ENCODE measurements around the gene CDC27.
"Not testable (repeated sequence)": the region's sequence is repeated elsewhere in the genome, so short reads cannot be mapped to it uniquely, and the experiment has no call there.

CDC27 gene

DNA sequence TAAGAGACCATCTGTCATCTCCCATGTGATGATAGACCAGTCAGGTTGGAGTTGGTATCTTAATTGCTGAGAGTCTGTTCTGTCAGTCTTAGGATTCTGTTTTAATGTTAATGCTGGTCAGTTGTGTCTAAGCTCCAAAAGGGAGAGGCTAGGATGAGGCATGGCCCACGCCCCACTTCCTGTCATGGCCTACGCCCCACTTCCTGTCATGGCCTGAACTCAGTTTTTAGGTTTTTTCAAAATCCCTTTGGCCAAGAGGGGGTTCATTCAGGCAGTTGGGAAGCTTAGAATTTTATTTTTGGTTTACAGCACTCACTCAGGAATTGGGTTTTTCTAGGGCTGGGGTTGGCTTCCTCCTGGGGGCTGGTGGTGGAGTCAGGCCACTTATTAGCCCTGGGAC, 117.9 kb downstream of the CDC27 start:
- not testable (repeated sequence) for DNase-seq (ENCODE audit: low spot score)

DNA sequence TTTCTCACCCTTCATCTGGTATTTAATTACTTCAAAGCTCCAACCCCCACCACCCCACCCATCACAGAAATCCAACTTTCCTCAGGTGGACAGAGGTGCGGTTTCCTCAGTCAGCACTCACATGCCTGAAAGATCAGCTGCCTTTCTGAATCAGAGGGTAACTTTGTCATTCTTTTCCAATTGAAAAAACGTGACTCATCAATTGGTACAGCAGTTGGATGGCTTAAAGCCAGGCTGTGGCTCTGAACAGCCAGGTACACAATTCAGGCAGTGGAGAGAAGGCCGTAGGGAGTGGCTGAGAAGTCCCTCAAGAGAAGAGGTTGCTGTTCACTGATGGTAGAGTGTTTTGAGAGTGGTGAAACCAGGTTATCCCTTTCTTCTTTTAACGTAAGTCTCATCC, 118.8 kb downstream of the CDC27 start:
- not testable (repeated sequence) for DNase-seq (ENCODE audit: low spot score)
